Prostate gland (tissue), 2 donors: ENCODE measurements around the gene TM7SF2. TPM values are rescaled to one million over a fixed set of nuclear protein-coding genes. Genes with fewer than 3 reads are reported as not detected.

Experiments used
- DNase-seq: peaks from one replicate; pipeline ENCODE4 v3.0.0-alpha.2; 2019; ENCODE audit warnings: low spot score
- H3K27ac ChIP-seq, 2 donors: fragments of 200-600 bp; sonication (generic); 2 replicates each; pipeline ENCODE4 v1.5.1; 2017 to 2019
- H3K27me3 ChIP-seq: fragments of 200-600 bp; sonication (generic); replicated peaks from 2 replicates; pipeline ENCODE4 v1.5.1; 2019; ENCODE audit not compliant: insufficient read depth
- H3K36me3 ChIP-seq, 2 donors: fragments of 200-600 bp; sonication (generic); 1 replicate in 1 of 2; 2 replicates in 1 of 2; pipeline versions ENCODE4 v1.5.1 to v1.8.1; 2017 to 2019
- H3K4me1 ChIP-seq: fragments of 200-600 bp; sonication (generic); replicated peaks from 2 replicates; pipeline ENCODE4 v1.5.1; 2019
- H3K4me3 ChIP-seq, 2 donors: fragments of 200-600 bp; sonication (generic); 2 replicates each; pipeline ENCODE4 v1.5.1; 2017 to 2019
- H3K9me3 ChIP-seq: fragments of 200-600 bp; sonication (generic); 2 replicates; pipeline ENCODE4 v1.5.1; 2017
- CTCF ChIP-seq, 4 experiments: fragments of 200-600 bp in 2 of 4; fragments of 450-650 bp in 2 of 4; sonication (generic) in 2 of 4; IDR thresholded peaks; 1 replicate in 3 of 4; 2 replicates in 1 of 4; pipeline ENCODE4 v1.5.1; 2016 to 2019; ENCODE audit warnings: antibody characterized with exemption in 4 of 4, mild to moderate bottlenecking in 2 of 4, moderate library complexity in 2 of 4
- POLR2A ChIP-seq: fragments of 450-650 bp; IDR thresholded peaks from one replicate; pipeline ENCODE4 v1.6.1; 2016; ENCODE audit warnings: antibody characterized with exemption, mild to moderate bottlenecking
- POLR2AphosphoS5 ChIP-seq: sonication (generic); formaldehyde crosslinking; IDR thresholded peaks from one replicate; pipeline ENCODE4 v1.6.1; 2017; ENCODE audit warnings: antibody characterized with exemption
- WGBS: methylation state at CpG from one replicate; pipeline ENCODE4 v1.1.5; 2018; 5-methylcytosine and 5-hydroxymethylcytosine counted together
- intact Hi-C: fragments of 100-400 bp; cut with DNase I; formaldehyde crosslinking; loops from one replicate; pipeline ENCODE4 v1.14.2; 2022
- total RNA-seq, 2 donors: library from RNA; depleted of rRNA; stranded (reverse); fragments of >200 nt; gene quantifications; one replicate each; pipeline ENCODE4 v1.1.0, GENCODE V29; 2016

TM7SF2 gene
- total RNA-seq, 2 donors from 2014 or later = 73.9 to 185 TPM

- Histone ChIP-seq H3K27ac (no peak overlapping the region), H3K27me3 (no peaks in the 10 kb centered on the region), H3K36me3 (peaks cover 26 to 45% of the 10 kb centered on the region in 2 donors), H3K4me1 (peaks cover 3% of the 10 kb centered on the region), H3K4me3 (no peak overlapping the region), H3K9me3 (no peaks in the 10 kb centered on the region)
- TF ChIP-seq POLR2A = no peak
- TF ChIP-seq POLR2AphosphoS5 = no peak
- TF ChIP-seq CTCF (IDR thresholded peaks at IDR 0.05) = no peak
- DNase-seq = no peak
- intact Hi-C loops = no loop called here
- 78% methylated on average over 15 of the region's 15 CpGs for WGBS
Observed at GRCh38 chr11:65128182-65129145, 16.8 kb downstream of the TM7SF2 start.

- H3K4me3 ChIP-seq = no peak overlapping the region
- no peak overlapping the region for H3K27ac ChIP-seq
- 84% methylated on average over 13 of the region's 13 CpGs for WGBS
- intact Hi-C loops = no loop called here
- no peaks in the 10 kb centered on the region for H3K9me3 ChIP-seq
- no peaks in the 10 kb centered on the region for H3K4me1 ChIP-seq
- peaks cover 26 to 45% of the 10 kb centered on the region in 2 donors for H3K36me3 ChIP-seq
- no peaks in the 10 kb centered on the region for H3K27me3 ChIP-seq
- TF ChIP-seq POLR2A (no peak), POLR2AphosphoS5 (no peak), CTCF (IDR thresholded peaks at IDR 0.05) (no peak)
- no peak for DNase-seq
Observed at GRCh38 chr11:65129649-65130441, 18.2 kb downstream of the TM7SF2 start.

GRCh38 chr11:65130631-65131416 lies 19.2 kb downstream of the TM7SF2 start:
- Histone ChIP-seq H3K36me3 (peaks cover 22 to 40% of the 10 kb centered on the region in 2 donors), H3K4me3 (no peak overlapping the region), H3K27me3 (no peaks in the 10 kb centered on the region), H3K4me1 (peaks cover 7% of the 10 kb centered on the region), H3K27ac (no peak overlapping the region), H3K9me3 (no peaks in the 10 kb centered on the region)
- no peak for DNase-seq
- intact Hi-C loops = no loop called here
- WGBS = 90% methylated on average over 18 of the region's 19 CpGs
- no peak for TF ChIP-seq CTCF (IDR thresholded peaks at IDR 0.05)
- TF ChIP-seq POLR2A = no peak
- no peak for TF ChIP-seq POLR2AphosphoS5

GRCh38 chr11:65131417-65131776 lies 19.7 kb downstream of the TM7SF2 start:
- Histone ChIP-seq H3K9me3 (no peaks in the 10 kb centered on the region), H3K4me3 (no peak overlapping the region), H3K4me1 (peaks cover 7% of the 10 kb centered on the region), H3K36me3 (peaks cover 21 to 37% of the 10 kb centered on the region in 2 donors), H3K27me3 (no peaks in the 10 kb centered on the region), H3K27ac (no peak overlapping the region)
- no peak for TF ChIP-seq POLR2AphosphoS5
- WGBS = 84% methylated on average over 3 of the region's 3 CpGs
- intact Hi-C loops = no loop called here
- no peak for DNase-seq

GRCh38 chr11:65131895-65132237 lies 20.2 kb downstream of the TM7SF2 start:
- TF ChIP-seq POLR2A = no peak
- WGBS = 88% methylated on average over 6 of the region's 6 CpGs
- Histone ChIP-seq H3K4me3 (no peak overlapping the region), H3K4me1 (peaks cover 7% of the 10 kb centered on the region), H3K9me3 (no peaks in the 10 kb centered on the region), H3K36me3 (peaks cover 21 to 37% of the 10 kb centered on the region in 2 donors), H3K27me3 (no peaks in the 10 kb centered on the region), H3K27ac (no peak overlapping the region)
- intact Hi-C loops = no loop called here
- DNase-seq = no peak
